GM19324 (cell line): ENCODE measurements around the gene GNA15.
"Not testable (repeated sequence)": the region's sequence is repeated elsewhere in the genome, so short reads cannot be mapped to it uniquely, and the experiment has no call there.

Experiments
- ATAC-seq: cut with Tn5 transposase; IDR thresholded peaks from one replicate; pipeline ENCODE4 v1.9.1; 2021; ENCODE audit warnings: mild to moderate bottlenecking, moderate library complexity; ENCODE audit not compliant: unreplicated experiment, low FRiP score

Gene GNA15

DNA sequence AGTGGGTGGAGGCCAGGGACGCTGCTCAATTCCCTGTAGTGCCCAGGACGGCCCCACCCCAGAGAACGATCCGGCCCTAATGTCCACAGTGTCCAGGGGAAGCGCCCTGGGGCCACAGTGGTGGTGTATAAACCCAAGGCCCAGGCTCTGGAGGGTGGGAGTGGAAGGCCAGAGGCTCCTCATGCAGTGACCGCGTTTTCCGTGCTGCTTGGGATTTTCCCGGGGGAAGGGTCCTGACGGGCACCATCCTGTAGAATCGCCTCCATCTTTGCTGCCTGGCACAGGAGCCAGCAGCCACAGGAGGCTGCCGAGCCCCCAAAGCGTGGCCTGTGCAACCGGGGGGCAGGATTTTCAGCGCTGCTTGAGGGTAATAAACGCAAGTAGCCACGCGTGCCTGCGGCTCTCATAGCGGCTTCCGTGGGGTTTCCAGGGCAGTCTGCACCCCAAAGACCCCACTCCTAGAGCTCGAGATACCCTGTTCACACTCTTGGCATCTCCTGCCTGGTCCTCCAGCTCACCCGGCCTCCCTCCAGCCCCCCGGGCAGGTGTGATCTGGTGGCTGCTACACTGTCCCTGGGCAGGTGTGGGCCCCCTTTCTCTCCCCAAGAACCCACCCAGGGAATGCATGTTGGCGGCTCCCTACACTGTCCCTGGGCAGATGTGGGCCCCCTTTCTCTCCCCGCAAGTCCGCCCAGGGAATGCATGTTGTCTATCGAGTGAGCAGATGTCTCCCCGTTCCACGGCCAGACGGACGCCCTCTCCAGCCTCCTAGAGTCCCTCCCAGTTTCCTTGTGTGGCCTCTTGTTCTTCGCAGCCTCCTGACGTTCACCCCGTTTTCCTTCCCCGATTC is 52.1 kb downstream of the GNA15 start:
- no peak for ATAC-seq

DNA sequence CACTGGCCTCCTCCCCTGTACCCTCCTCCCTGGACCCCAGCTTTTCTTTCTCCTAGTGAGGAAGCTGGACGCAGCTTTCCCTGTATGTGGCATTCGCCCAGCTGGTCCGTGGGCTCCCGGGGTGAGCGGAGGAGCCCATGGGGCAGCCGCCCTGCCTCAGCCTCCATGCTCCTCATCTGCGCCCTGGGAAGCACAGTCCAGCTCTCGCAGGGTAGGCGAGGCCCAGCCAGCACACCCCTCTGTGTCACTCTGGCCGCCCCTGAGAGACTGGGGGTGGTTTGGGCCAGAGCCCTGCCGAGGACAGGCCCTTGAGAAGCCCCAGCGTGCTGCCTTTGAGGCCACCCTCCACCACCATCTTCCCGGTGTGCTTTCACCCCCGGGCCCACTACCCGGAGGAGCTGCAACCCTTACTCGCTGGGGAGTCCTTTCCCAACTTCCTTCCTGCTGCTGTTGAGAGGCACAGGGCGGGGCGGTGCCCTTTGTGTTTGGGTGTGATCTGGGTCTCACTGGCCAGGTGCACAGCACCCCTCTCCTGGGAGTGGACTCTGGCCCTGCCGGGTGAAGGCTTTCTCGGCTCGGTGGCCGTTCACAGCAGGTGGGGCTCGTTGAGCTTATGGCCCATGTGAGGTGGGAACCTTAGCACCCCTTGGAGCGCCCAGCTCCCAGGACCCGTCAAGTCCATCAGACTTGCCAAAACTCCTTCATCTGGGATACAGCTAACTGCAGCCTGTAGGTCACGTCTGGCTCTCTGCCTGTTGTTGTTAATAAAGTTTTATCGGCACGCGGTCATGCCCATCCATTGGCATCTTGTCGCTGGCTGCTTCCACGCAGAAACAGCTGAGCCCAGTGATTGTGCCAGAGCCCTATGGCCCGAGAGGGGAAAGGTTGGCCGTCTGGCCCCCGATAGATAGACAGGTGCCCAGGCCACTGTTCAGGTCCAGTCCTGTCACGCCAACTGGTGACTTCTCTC is 53.1 kb downstream of the GNA15 start:
- ATAC-seq: no peak

DNA sequence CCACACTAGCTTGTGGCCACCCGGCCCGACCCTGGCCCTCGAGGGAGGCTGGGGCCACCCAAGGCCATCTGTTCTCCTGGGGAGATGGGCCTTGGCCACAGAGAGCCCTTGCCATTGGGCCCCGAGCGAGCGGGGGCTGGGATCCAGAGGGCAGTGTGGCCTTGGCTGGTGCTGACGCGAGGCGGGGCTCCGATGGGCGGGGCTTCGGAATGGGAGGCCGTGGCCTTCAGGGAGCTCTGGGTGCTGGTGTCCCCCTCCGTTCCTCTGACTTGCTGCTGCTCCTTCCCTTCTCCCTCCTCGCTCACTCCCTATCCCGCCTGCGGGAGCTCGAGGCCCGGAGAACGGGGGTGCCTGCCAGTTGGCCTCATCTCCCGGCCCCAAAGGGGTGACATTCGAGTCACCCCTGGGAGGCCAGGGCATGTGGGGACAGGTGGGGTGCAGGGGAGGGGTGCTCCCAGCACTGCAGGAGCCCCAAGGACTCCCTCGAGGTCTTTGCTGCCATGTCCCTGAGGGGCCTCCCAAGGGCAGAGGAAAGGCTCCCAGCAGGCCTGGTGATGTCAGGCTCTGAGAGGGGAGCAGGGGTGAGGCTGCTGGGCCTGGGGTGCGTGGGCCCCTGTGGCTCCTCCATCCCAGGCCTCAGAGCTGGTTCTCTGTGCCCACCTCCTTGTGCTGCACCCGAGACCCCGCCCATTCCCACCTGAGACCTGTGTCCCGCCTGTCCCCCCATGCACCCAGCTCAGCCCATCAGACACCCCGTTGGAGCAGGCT is 54.1 kb downstream of the GNA15 start:
- no peak for ATAC-seq

DNA sequence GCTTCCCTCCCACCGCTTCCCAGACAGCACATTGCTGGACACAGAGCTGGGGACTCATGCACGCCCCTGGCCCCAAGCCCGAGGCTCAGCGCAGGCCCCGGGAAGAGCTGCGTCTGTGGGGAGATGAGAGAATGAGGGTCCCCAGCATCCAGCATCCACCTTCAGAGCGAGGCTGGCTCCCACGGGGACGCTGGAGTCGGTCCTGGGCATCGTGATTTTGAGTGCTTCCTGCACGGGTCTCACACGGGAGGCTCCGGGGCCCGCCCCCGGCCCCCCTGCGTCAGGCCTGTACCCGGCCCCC is 54.6 kb downstream of the GNA15 start:
- no peak for ATAC-seq

DNA sequence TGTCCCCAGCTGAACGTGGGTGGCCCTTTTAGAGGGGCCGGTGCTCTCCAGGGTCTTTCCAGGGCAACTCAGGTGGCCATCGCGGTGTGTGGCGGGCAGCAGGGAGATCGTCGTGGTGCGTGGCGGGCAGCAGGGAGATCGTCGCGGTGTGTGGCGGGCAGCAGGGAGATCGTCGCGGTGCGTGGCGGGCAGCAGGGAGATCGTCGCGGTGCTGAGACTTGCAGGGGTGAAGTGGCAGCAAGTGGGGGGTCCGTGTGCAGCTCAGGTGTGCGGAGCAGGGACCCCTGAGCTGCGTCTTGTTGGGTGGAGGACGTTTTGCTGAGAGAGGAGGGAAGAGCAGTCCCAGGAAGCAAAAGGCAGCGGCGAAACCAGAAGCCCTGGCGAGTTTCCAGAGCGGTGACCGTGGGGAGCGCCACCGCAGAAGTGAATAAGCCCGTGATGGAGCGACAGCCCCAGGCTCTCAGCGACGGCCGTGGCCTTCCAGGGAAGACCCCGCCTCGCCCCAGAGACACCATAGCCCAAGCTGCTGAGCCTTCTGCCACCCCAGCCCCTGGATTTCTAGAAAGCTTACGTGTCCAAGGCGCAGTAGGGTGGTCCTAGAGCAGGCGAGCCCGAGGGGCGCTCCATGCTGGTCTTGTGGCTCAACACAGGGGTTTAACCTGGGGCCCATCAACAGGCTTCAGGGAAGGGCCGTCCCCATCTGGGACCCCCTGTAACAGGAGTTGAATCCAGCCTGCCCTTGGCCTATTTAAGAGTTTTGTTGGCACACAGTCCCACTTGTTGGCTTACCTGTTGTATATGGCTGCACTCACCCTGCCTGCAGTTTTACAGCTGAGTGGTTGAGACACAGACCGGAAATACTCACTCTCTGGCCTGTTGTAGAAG is 55.3 kb downstream of the GNA15 start:
- ATAC-seq: no peak

DNA sequence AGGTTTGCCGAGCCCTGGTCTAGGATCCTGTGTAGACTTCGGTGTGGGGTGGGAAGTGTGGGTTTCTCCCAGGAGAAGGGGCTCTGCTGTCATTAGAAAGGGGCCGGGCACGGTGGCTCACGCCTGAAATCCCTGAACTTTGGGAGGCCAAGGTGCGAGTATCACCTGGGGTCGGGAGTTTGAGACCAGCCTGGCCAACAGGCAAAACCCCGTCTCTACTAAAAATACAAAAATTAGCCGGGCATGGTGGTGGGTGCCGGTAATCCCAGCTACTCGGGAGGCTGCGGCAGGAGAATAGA is 55.9 kb downstream of the GNA15 start:
- ATAC-seq: not testable (repeated sequence)

DNA sequence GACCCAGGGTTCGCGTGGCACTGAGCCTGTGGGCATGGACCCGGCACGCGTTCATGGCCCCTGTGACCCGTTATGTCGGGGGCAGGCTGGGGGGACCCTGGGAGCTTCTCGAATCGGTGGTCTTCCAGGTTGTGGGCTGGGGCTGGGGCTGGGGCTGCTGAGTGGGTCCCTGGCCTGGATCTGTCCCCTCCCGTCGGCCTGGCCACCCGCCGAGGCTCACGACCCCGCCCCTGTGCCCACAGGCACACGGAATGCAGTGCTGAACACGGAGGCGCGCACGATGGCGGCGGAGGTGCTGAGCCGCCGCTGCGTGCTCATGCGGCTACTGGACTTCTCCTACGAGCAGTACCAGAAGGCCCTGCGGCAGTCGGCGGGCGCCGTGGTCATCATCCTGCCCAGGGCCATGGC is 56.4 kb downstream of the GNA15 start:
- ATAC-seq: no peak

DNA sequence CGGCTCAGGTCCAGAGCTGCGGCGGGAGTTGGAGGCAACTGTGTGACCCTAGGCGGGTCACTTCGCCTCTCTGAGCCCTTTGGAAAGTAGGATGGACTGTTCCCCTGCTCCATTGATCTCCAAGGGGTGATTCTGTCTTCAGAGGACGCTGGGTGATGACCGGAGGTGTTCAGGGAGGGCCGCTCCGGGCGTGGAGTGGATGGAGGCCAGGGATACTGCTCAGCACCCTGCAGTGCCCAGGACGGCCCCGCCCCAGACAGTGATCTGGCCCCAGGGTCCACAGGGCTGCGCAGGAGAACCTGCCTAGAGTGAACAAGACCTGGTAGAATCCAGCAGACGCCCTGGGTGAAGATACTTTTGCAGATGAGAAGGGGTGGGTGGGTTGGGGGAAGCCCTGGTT is 56.9 kb downstream of the GNA15 start:
- ATAC-seq: no peak

DNA sequence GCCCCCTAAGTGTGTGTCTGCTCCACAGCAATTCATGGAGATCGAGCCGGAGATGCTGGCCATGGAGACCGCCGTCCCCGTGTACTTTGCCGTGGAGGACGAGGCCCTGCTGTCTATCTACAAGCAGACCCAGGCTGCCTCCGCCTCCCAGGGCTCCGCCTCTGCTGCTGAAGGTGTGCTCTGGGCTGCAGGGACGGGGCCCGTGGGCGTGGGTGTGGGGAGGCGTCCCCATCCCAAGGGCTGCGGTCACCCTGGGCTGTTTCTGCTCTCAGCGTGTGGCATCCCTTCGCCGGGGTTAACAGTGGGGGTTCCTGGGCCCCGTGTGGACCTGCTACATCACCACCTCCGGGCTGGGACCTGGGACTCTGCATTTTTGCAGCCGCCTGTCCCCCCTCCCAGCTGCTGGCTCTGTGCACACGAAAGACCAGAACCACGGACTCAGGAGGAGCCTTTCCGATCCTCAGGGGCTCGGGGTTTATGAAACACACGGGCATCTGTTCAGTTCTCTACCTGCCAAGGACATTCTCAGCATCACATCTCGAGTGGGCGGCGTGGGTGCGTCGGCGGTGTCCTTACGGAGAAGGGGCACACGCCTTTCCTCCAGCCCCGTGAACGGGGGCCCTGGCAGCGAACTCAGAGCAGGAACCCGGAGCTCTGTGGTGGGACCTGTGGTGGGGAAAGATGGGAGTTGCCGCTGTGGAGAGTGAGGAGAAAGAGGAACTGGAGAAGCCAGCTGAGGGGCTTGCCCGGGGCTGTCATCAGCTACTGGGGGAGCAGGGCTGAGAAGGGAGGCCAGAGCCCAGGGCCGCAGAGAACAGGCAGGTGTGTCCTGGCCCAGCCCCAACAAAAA is 57.6 kb downstream of the GNA15 start:
- no peak for ATAC-seq

DNA sequence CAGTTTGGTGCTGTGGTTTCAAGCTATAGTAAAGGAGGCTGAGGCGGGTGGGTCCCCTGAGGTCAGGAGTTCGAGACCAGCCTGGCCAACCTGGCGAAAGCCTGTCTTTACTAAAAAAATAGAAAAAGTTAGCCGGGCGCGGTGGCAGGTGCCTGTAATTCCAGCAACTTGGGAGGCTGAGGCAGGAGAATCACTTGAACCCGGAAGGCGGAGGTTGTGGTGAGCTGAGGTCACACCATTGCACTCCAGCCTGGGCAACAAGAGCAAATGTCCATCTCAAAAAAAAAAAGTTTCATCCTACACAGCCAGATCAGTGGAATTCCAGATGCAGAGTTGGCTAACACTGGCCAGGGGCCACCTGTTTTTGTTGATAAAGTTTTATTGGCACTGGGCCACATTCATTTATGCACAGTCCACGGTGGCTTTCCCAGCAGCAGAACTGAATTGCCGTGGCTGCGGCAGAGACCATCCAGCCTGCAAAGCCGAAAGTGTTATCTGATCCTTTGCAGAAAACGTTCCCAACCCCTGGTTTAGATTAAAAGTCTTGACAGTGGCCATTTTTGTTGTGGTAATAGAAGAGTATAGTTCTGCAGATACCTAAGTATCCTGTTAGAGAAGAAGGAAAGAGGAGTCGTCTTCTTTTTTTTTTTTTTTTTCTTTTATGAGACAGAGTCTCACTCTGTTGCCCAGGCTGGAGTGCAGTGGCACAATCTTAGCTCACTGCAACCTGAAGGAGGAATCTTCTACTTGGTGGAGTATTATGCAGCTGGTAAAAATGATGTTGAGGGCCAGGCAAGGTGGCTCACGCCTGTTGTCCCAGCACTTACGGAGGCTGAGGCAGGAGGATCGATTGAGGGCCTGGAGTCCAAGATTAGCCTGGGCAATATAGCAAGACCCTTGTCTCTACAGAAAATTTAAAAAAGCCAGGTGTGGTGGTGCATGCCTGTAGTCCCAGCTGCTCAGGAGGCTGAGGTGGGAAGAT is 58.6 kb downstream of the GNA15 start:
- ATAC-seq: no peak

DNA sequence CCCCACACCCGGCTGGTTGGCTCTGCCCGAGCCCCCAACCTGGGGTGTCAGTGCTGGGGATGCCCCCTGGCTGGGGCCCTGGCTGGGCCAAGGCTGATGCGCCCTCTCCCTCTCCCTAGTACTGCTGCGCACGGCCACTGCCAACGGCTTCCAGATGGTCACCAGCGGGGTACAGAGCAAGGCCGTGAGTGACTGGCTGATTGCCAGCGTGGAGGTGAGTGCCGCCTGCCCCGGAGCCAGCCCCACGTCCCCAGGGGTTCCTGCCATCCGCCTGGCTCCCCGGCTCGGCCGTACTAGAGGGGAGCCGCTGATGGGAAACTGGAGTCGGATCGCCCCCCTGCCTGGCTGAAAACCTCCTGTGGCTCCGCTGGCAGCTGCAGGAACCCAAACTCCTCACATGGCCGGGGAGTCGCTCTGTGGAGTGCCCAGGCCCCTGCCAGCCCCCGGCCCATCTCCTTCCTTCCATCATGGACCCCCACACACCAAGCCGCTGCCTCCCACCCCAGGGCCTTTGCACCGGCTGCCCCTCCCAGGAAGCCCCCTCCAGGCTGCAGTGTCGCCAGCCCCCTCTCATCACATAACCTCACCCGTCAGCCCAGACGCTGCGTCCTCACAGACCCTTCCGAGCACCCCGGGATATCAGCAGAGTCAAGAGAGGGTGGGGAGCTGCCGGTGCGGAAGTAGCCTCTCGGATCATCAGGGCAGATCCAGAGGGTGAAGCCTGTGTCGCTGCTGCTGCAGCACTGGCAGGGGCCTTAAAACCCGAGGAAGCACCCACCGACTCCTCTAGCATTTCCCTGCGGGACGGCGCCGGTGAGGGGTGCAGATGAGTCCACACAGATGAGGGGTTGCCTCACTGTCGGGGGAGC is 60.5 kb downstream of the GNA15 start:
- no peak for ATAC-seq

DNA sequence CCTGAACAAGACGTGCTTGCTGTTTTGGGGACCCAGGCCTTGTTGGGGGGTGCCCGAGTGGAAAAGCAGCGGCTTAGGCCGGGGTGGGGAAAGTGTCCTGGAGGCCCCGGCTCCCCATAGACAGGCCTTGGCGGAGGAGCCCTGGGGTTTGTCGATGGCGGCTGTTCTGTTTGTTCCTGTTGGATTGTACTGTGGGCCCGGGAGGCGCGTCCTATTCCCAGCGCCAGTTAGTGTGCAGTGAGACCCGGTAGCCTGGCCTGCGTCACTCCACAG is 61.0 kb downstream of the GNA15 start:
- no peak for ATAC-seq

DNA sequence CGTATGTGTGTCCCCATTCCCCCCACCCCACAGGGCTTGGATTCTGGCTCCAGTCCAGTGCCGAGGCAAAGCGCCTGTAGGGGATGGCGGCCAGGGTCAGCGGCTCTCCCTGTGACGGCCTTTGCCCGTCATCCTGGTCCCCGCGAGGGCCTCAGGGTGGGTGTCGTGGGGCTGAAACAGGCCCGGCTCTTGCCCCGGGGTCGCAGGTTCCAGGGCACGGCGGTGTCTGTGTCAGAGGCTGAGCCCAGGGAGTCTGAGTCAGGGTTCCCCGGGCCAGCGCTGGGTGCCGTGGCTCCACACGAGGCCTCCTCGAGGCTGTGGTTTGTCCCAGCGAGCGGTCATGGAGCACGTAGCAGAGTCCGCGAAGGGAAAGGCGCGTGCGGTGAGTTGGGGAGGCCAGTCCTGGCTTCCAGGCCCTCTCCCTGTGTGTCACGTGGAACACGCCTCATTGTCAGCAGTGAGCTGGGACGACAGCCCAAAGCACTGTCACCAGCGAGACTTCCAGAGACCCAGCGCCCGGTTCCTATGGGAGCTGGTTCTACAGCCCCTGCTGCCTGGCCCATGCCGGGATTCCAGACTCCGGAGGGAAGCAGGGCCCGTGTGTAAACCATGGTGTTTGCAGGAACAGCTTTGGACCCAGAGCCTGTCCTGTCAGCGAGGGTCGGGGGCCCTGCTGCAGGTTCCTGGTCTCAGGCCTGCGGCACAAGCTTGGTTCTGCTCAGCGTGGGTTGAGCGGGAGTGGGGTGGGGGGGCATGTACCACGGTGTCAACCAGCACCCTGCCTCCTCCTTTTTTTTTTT is 63.3 kb downstream of the GNA15 start:
- no peak for ATAC-seq

DNA sequence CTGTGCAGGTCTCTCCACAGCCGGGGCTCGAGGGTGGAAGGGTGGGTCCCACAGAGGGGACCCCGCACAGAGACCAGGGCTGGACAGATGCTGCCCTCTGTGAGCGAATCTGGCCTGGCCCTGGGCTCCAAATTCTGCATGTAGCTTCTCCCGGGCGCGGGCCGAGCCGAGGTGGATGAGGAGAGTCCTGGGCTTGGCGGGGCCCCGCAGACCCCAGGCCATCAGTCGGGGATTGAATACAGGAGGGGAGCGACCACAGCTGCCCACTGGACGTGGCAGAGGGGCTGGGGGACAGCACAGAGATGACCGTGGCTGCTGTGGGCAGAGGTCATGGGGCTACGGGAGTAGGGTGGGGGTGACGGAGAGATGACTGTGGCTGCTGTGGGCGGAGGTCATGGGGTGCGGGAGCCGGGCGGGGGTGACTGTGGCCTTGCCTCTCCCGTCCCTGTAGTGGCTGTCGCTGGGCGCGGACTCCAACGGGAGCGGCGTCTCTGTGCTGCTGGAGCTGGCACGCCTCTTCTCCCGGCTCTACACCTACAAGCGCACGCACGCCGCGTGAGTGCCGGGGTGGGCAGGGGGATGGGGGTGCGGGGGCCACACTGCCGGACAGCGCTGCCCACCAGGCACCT is 65.4 kb downstream of the GNA15 start:
- ATAC-seq: no peak

DNA sequence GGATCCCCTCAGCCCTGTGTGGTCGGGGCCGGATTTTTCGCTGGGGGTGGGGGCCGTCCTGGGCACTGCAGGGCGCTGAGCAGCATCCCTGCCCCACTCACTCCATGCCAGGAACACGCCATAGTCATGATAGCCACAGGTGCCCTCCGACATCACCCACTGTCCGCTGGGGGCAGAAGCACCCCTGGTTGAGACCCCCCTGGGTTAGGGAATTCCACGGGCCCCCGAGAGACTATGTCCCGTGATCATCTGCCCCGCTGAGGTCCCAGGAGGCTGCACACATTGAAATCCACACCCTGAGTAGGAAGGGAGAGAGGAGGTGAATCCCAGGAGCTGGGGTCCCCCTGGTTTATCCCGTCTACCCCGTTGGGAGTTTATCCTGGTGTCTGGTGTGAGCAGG is 66.1 kb downstream of the GNA15 start:
- no peak for ATAC-seq

DNA sequence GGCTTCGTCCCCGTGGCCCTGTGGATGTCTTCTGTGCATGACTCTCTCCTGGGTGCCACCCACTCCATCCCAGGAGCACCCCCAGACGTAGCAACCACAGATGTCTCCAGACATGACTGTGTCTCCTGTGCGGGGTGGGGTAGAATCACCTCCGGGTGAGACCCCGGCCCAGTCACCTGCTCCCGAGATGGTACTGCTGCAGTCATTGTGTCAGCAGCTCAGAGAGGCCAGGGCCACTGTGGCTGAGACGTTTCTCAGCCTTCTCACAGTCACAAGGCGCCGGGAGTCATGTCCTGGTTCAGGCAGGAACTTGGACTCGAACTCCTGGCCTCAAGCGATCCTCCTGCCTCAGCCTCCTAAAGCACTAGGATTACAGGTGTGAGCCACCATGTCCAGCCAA is 66.5 kb downstream of the GNA15 start:
- no peak for ATAC-seq
